IPS-18c (cell line): ENCODE data around the gene RAB1B.
A peak's percentile ranks its signal among the peaks of the same experiment; 100 is the strongest.

Experiments
- H3K4me3 ChIP-seq: 2 replicates; pipeline ENCODE4 v1.7.0; 2013; ENCODE audit warnings: low read depth, mild to moderate bottlenecking, low read length, moderate library complexity; ENCODE audit not compliant: insufficient read depth
- H3K9me3 ChIP-seq: one replicate; pipeline ENCODE4 v1.6.1; 2013; ENCODE audit warnings: mild to moderate bottlenecking, low read length, moderate library complexity; ENCODE audit not compliant: control insufficient read depth, insufficient read depth

Gene RAB1B

GRCh38 chr11:66288671-66289547 lies 20.5 kb downstream of the RAB1B start, which contains the start of gene YIF1A:
YIF1A (minus strand) TSS chr11:66289143; CDS start chr11:66288985, 158 bp downstream.
- peak within 1 kb of the TSS; percentile 81 for H3K4me3 ChIP-seq
- peaks cover 2% of the 10 kb centered on the region for H3K9me3 ChIP-seq

- H3K9me3 ChIP-seq = peaks cover 2% of the 10 kb centered on the region
- H3K4me3 ChIP-seq = peak overlapping the region; percentile 72
Observed at GRCh38 chr11:66289548-66290329, 21.3 kb downstream of the RAB1B start.

GRCh38 chr11:66290330-66290621 lies 21.8 kb downstream of the RAB1B start:
- peaks cover 2% of the 10 kb centered on the region for H3K9me3 ChIP-seq
- H3K4me3 ChIP-seq = peak overlapping the region; percentile 72; the same call in 1 of the 2 replicates

DNA sequence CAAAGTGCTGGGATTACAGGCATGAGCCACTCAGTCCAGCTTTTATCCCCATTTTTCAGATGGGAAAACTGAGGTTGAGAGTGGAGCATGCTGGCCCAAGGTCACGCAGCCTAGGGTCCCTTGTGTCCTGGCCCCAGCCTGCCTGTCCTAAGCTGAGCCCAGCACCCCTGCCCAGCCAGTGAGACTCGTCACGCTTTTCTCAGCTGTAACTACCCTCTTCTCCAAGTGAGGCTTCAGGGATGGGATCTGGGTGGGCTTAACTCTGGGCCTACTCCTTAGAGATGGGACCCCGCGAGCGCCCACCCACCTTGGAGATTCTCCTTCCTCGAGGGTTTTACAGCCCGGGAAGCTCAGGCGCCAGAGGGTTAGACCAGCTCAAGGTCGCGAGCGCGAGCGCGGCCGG lies 22.9 kb downstream of the RAB1B start:
- no peaks in the 10 kb centered on the region for H3K9me3 ChIP-seq
- peak overlapping the region; percentile 63; the same call in 1 of the 2 replicates for H3K4me3 ChIP-seq

DNA sequence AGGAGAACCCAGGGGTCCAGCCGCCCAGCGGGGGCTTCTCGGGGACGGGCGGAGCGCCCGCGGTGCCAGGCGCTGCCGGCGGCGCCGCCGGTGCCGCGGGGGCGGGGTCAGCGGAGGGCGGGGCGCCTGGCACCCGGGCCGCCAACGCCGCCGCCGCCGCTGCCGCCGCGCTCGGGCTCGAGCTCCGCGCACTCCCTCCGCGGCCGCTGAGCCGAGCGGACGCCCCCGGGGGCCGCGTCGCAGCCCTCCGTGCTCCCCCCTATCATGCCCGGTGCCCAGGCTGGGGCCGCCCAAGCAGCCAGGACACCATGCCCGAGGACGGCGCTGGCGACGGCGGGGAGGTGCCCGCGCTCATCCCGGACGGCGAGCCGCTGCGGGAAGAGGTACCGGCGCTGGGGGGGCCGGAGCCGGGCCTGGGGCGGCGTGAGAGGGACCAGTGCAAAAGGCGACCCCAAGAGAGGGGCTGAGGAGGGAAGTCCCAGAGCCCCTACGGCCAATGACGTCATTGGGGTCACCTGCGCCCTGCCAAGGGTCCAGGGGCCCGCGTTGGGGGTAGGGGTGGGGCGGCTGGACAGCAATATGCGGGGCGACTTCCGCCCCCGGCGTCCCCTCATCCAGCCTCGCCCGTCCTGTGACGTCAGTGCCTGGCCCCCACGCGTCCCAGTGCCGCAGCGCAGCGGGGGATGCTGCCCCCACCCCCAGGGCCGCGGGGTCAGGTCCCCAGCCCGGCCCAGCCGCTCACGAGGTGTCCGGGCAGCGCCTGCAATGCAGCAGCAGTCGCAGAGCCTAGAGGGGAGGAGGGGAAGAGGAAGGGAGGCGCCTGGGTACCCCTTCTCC lies 23.5 kb downstream of the RAB1B start, which contains the start of gene TMEM151A:
TMEM151A (plus strand) TSS at position 189 of the 837 bp plus-strand sequence; CDS start at position 309, 120 bp downstream.
- H3K4me3 ChIP-seq = peak within 1 kb of the TSS; percentile 63
- no peaks in the 10 kb centered on the region for H3K9me3 ChIP-seq

DNA sequence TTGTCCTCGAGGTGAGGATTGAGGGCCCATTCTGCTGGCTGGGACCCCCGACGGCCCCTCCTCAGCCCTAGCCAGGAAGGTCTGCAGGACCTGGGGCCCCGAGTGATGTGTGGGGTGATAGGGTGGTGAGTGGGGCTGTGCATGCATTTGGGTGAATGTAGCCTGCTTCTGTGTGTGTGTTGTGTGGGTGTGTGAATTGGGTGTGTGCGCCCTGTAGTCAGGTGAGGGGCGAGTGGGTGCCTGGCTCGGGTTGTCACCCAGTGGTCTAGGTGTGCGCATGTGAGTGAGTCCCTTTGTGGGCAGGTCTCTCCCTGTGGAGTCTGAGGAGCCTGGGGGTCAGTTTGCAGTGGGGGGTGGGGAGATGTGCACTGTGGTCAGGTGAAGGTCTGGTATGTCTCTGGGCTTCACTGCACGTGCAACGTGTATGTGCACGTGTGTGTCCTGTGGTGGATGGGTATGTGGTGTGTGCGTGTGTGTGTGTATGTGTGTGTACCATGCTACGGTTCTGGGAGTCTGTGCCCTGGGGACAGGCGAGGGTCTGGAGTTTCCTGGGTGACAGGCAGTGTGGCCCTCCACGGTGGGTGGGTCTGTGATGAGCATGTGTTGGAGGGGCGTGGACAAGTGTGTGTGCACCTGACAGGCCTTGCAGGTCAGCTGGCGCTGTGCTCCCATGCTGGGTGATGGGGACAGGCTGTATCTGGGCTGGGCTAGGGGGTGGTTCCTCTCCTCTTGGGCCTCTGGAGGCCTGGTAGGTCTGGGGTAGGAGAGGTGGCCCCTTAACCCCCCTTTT lies 24.3 kb downstream of the RAB1B start:
- H3K4me3 ChIP-seq = peak overlapping the region; percentile 63; the same call in 1 of the 2 replicates
- no peaks in the 10 kb centered on the region for H3K9me3 ChIP-seq

DNA sequence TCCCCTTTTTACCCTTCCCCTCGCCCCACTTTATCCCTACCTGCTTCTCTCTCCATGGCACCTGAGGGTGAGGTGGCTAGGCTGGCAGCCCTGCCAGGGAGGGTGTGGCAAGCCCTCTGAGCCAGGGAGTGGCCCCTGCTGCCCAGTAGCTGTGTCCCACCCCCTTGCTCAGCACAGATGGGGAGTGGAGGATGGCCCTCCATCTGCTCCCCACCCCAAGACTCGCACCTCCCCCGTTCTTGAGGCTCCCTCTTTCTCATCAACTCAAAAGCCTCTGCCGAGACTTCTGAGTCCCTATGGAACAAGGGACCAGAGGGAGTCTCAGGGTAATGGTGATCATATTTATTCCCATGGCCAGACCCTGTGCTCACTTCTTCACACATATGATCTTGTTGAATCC lies 24.9 kb downstream of the RAB1B start:
- no peak overlapping the region for H3K4me3 ChIP-seq

GRCh38 chr11:66293777-66294625 lies 25.6 kb downstream of the RAB1B start:
- no peak overlapping the region for H3K4me3 ChIP-seq

More for the DNA sequence above, 24.9 kb downstream of the RAB1B start:
- no peaks in the 10 kb centered on the region for H3K9me3 ChIP-seq

DNA sequence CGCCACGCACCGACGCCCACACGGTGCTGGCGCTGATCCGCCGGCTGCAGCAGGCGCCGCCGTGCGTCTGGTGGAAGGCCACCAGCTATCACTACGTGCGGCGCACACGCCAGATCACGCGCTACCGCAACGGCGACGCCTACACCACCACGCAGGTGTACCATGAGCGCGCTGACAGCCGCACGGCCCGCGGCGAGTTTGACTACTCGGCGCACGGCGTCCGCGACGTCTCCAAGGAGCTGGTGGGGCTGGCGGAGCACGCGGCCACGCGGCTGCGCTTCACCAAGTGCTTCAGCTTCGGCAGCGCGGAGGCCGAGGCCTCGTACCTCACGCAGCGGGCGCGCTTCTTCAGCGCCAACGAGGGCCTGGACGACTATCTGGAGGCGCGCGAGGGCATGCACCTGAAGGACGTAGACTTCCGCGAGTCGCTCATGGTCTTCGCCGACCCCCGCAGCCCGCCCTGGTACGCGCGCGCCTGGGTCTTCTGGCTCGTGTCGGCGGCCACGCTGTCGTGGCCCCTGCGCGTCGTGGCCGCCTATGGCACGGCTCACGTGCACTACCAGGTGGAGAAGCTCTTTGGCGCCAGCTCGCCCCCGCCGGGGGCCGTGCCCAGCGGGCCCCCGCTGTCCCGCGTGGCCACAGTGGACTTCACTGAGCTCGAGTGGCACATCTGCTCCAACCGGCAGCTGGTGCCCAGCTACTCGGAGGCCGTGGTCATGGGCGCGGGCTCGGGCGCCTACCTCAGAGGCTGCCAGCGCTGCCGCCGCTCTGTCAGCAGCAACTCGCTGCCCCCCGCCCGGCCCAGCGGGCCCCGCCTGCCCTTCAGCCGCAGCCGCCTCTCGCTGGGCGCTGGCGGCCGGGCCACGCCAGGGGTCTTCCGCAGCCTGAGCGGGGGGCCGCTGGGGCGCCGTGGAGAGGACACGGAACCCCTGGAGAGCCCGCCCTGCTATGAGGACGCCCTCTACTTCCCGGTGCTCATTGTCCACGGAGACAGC lies 26.5 kb downstream of the RAB1B start:
- H3K4me3 ChIP-seq = no peak overlapping the region
- H3K9me3 ChIP-seq = no peaks in the 10 kb centered on the region

More at GRCh38 chr11:66293777-66294625, 25.6 kb downstream of the RAB1B start:
- H3K9me3 ChIP-seq = no peaks in the 10 kb centered on the region

- no peak overlapping the region for H3K4me3 ChIP-seq
- no peaks in the 10 kb centered on the region for H3K9me3 ChIP-seq
Observed at GRCh38 chr11:66297610-66298009, 29.2 kb downstream of the RAB1B start.

- H3K4me3 ChIP-seq = no peak overlapping the region
Observed at GRCh38 chr11:66299186-66299585, 30.7 kb downstream of the RAB1B start.

GRCh38 chr11:66302656-66303055 lies 34.2 kb downstream of the RAB1B start:
- Histone ChIP-seq H3K9me3 (no peaks in the 10 kb centered on the region), H3K4me3 (no peak overlapping the region)

More at GRCh38 chr11:66299186-66299585, 30.7 kb downstream of the RAB1B start:
- H3K9me3 ChIP-seq = no peaks in the 10 kb centered on the region

DNA sequence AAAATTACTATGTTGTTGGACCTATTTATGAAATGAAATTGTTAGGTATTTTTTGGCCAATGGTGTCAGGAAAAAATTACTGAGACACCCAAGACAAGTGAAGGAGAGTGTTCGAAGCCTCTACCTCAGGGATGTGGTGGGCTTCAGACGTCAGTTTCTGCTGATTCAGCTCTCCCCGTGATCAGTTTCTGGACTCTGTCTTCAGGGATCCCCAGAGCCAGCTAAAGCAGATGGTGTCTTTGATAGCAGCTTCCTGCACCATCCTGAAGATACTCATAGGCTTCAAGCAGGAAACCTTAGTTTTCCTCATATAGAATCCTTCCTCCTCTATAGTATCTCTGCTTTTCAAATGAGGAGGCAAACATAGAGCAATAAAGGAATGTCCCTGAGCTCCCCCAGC lies 41.0 kb downstream of the RAB1B start:
- Histone ChIP-seq H3K4me3 (no peak overlapping the region), H3K9me3 (no peaks in the 10 kb centered on the region)

DNA sequence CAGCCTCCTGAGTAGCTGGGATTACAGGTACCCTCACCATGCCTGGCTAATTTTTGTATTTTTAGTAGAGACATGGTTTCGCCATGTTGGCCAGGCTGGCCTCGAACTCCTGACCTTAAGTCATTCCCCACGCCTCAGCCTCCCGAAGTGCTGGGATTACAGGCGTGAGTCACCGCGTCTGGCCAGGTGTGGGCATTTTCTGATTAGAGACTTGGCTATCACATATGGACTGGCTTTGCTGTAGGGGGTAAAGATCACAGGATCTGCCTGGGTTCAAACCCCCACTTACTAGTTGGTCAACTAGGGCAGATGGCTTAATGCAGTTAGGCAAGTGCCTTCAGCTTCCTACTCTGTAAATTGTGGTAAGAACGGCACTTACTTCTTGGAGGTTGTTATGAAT lies 41.9 kb downstream of the RAB1B start:
- Histone ChIP-seq H3K9me3 (no peaks in the 10 kb centered on the region), H3K4me3 (no peak overlapping the region)
